PC-9 (cell line): Measurements from ENCODE around the gene S100A8.

Experiments
- EZH2 ChIP-seq: fragments of 200-600 bp; sonication (generic); IDR thresholded peaks from 2 replicates; pipeline ENCODE4 v1.8.0; 2017; ENCODE audit warnings: antibody characterized with exemption, low read depth
- TF ChIP-seq, protein P1 (sequence below): fragments of 200-600 bp; sonication (generic); conservative IDR thresholded peaks from 2 replicates; pipeline ENCODE4 v1.6.1; 2017; ENCODE audit warnings: mixed run types, antibody characterized with exemption, mild to moderate bottlenecking, moderate library complexity

DNA sequence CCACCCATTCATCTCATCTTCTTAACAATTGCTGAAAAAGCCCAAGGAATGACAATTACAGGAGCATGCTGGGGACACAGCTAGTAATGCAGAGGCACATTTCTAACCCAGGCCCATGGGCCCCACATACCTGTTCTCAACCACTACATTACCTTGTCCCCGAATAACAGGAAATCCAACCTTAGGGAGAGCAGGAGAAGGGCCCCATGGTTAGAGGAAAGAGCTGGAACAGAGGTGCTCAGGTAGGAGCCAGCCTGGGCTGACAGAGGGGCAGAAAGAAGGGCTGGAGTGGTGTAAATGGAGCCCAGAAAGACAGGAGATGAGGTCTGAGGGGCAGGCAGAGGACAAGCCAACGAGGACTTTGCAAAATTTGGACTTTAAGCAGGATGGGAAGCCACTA, 11.4 kb upstream of the S100A8 start:
- TF ChIP-seq, protein P1, sequence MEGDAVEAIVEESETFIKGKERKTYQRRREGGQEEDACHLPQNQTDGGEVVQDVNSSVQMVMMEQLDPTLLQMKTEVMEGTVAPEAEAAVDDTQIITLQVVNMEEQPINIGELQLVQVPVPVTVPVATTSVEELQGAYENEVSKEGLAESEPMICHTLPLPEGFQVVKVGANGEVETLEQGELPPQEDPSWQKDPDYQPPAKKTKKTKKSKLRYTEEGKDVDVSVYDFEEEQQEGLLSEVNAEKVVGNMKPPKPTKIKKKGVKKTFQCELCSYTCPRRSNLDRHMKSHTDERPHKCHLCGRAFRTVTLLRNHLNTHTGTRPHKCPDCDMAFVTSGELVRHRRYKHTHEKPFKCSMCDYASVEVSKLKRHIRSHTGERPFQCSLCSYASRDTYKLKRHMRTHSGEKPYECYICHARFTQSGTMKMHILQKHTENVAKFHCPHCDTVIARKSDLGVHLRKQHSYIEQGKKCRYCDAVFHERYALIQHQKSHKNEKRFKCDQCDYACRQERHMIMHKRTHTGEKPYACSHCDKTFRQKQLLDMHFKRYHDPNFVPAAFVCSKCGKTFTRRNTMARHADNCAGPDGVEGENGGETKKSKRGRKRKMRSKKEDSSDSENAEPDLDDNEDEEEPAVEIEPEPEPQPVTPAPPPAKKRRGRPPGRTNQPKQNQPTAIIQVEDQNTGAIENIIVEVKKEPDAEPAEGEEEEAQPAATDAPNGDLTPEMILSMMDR = no peak
- TF ChIP-seq EZH2 = no peak
